Heart right ventricle (tissue), 16 donors: ENCODE data around the gene HOXA3. TPM values are rescaled to one million over a fixed set of nuclear protein-coding genes. Genes with fewer than 3 reads are reported as not detected.

Experiments
- ATAC-seq, 8 donors: fragments of 200-7000 bp; cut with Tn5 transposase; one replicate each; pipeline ENCODE4 v1.9.1; 2020; ENCODE audit warnings: mild to moderate bottlenecking in 8 of 8, moderate library complexity in 8 of 8, moderate number of reproducible peaks in 1 of 8
- DNase-seq, 2 donors: peaks; one replicate each; pipeline ENCODE4 v3.0.0-alpha.2; 2020
- H3K27ac ChIP-seq, 10 donors: fragments of 200-600 bp; sonication (generic) in 2 of 10; one replicate each; pipeline versions ENCODE4 v1.5.0 to v1.8.0; 2020 to 2022; ENCODE audit warnings: mild to moderate bottlenecking in 3 of 10
- H3K27me3 ChIP-seq, 7 donors: fragments of 200-600 bp; one replicate each; pipeline ENCODE4 v1.8.0; 2021 to 2022; ENCODE audit warnings: mild to moderate bottlenecking in 2 of 7
- H3K36me3 ChIP-seq, 9 donors: fragments of 200-600 bp; sonication (generic) in 1 of 9; one replicate each; pipeline versions ENCODE4 v1.5.0 to v1.8.0; 2020 to 2022; ENCODE audit warnings: mild to moderate bottlenecking in 2 of 9
- H3K4me1 ChIP-seq, 9 donors: fragments of 200-600 bp; sonication (generic) in 1 of 9; one replicate each; pipeline versions ENCODE4 v1.5.0 to v1.8.0; 2020 to 2022; ENCODE audit warnings: mild to moderate bottlenecking in 4 of 9
- H3K4me3 ChIP-seq, 10 donors: fragments of 200-600 bp; sonication (generic) in 2 of 10; one replicate each; pipeline versions ENCODE4 v1.5.0 to v1.8.0; 2020 to 2022; ENCODE audit warnings: mild to moderate bottlenecking in 7 of 10, moderate library complexity in 2 of 10
- H3K9me3 ChIP-seq, 11 donors: fragments of 200-600 bp in 10 of 11; sonication (generic) in 2 of 11; one replicate each; pipeline versions ENCODE4 v1.5.0 to v1.8.0; 2013 to 2022; ENCODE audit warnings: mild to moderate bottlenecking in 2 of 11, control low read depth in 1 of 11, moderate library complexity in 1 of 11
- CTCF ChIP-seq, 9 donors: fragments of 200-600 bp; sonication (generic) in 2 of 9; IDR thresholded peaks; one replicate each; pipeline versions ENCODE4 v1.5.0 to v1.8.0; 2021 to 2022; ENCODE audit warnings: antibody characterized with exemption in 9 of 9, mild to moderate bottlenecking in 5 of 9, moderate library complexity in 1 of 9
- WGBS, 2 donors: extraction: QIAGEN DNeasy Blood & Tissue Kit; methylation state at CpG; one replicate each; pipeline ENCODE4 v1.1.7; 2013; ENCODE audit warnings: inconsistent platforms in 1 of 2; 5-methylcytosine and 5-hydroxymethylcytosine counted together
- intact Hi-C, 10 donors: fragments of 100-400 bp; cut with DNase I; formaldehyde crosslinking; loops; one replicate each; pipeline versions ENCODE4 v1.11.1 to v1.14.2; 2022
- polyA plus RNA-seq, 2 donors: library from polyadenylated mRNA; stranded (reverse); fragments of 200-250 nt; gene quantifications; one replicate each; pipeline ENCODE4 v1.2.3, GENCODE V29; 2013
- total RNA-seq, 10 donors: library from RNA; stranded (reverse); fragmentation: NEBNext Ultra II Directional in 3 of 10; extraction: Animal tissue kit (Norgen Biotek cat#: 25700) in 3 of 10; gene quantifications; one replicate each; pipeline versions ENCODE4 v1.2.1 to v1.2.4, GENCODE V29; 2021 to 2023
- donor health status: Arrhythmogenic right ventricular cardiomyopathy.
- donor health status: ischemic (EF 13 %, LVEDD 7.1; RV severe dilation, severe dysfunction).
- donor health status: healthy with polysubstance abuse.
- donor health status: DM: no; HTN: yes; CAD: no.
- donor health status: DM: no; HTN: no; CAD: no.
- donor health status: ischemic (EF 25% LVEDD 6.9; RV normal size, moderate dysfunction).
- donor health status: ischemic (EF 25% LVEDD 5.7; RV mildly dilated, moderate dysfunction).
- donor health status: healthy.
- donor health status: DM: yes; HTN: yes; CAD: no.
- donor health status: Ischemic cardiomyopathy.
- donor health status: ischemic (EF 35%, LVEDD 5.7; RV mildly dilated, moderate dysfunction).
- donor health status: nonischemic (EF 11% LVEDD 7.7; RV severe dilation, severe dysfunction).
- donor health status: DM: yes; HTN: yes; CAD: no.
- donor health status: PGD.
- donor health status: ischemic (EF 29% LVEDD 5.4; RV normal size, mild dysfunction).
- donor health status: nonischemic (EF 23%, LVEDD 6.1; RV moderate dilation, normal function).

HOXA3 gene
- total and polyA plus RNA-seq, 12 donors, result 0.11 to 1.5 (median 0.24) TPM; not detected in 2

DNA sequence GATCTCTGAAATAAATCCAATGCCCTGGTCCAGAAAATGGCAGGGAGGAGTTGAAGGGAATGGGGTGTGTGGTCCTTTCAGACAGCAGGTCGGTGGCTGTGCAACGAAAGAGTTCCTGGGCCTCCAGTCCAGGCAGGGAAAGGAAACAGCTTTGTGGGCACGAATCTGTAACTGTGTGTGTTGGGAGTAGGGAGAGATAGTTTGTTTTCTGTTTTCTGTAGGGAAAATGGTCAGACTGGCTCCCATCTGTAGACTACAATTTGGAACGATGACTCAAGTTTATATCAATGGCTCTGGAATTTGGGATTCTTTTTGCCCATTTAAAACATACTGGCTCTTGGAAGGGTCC, 15.5 kb upstream of the HOXA3 start:
- Histone ChIP-seq H3K27ac (no peak overlapping the region), H3K27me3 (peaks cover 86 to 100% (median 100%) of the 10 kb centered on the region in 7 donors), H3K36me3 (peaks cover 0 to 15% (median 0%) of the 10 kb centered on the region in 9 donors), H3K4me3 (no peak overlapping the region), H3K4me1 (peaks cover 5 to 76% (median 34%) of the 10 kb centered on the region in 9 donors), H3K9me3 (no peaks in the 10 kb centered on the region)
- DNase-seq (no peak), ATAC-seq (no peak)
- intact Hi-C loops, result loop anchor here in 7 of 10 donors (10.0 kb wide), 6 partner anchors 313 to 1303 kb away; no protein-coding TSS in a partner anchor
- WGBS, 2 donors, result 27 to 28% methylated on average over 4 of the region's 4 CpGs
- no peak for TF ChIP-seq CTCF (IDR thresholded peaks at IDR 0.05)

DNA sequence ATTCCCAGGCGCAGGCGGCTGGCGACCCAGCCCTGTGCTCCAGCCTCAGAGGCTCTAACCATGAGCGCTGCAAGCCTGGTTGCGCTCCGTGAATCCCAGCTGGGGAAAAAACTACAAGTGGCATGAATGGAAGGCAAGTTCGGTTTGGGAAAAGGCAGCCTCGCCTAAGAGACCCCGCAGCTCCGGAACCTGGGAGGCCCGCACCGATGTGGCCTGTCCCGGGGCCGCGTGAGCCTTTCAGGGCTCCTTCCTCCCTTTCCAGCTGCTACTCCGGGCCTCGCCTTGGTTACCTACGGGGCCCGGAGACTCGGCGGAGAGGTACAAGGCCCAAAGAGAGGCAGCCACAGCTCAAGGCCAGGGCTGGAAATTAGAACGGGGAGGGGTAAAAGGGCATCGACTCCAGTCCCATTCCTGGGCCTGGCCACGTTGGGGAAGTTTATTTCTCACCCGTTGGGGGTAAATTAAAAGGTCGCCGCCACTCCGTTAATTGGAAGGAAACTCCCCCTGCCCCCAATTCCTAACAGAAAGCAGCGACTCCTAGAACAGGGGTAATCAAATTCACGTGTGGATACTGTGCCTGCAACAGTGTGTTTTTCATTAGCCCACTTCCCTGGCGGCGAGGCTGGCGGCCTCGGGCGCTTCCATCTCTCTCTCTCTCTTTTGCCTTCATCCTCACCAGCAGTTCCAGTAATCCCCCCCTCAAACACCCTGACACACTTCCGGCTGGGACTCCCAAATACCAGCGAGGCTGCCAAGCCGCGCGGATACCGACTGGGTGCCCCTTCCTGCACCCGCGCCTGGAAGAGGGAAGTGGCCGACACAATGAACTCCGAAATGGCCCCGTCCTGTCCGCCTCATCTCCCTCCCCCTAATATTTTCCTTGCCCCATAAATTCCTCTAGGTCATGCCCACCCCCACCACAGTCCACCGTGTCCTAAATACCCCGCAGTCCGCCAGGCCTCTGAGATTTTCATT, 14.4 kb upstream of the HOXA3 start:
- H3K9me3 ChIP-seq, result no peaks in the 10 kb centered on the region
- H3K4me3 ChIP-seq, result peak overlapping the region in 1 of 10 donors; percentile 49
- H3K4me1 ChIP-seq, result peaks cover 3 to 67% (median 27%) of the 10 kb centered on the region in 9 donors
- H3K36me3 ChIP-seq, result peaks cover 0 to 15% (median 0%) of the 10 kb centered on the region in 9 donors
- peaks cover 77 to 100% (median 100%) of the 10 kb centered on the region in 7 donors for H3K27me3 ChIP-seq
- H3K27ac ChIP-seq, result no peak overlapping the region
- DNase-seq, result no peak
- intact Hi-C loops, result loop anchor here in 7 of 10 donors (10.0 kb wide), 6 partner anchors 312 to 1302 kb away; no protein-coding TSS in a partner anchor
- ATAC-seq, result no peak
- no peak for TF ChIP-seq CTCF (IDR thresholded peaks at IDR 0.05)
- WGBS, 2 donors, result 4 to 6% methylated on average over 50 of the region's 50 CpGs

GRCh38 chr7:27165996-27166530, 13.7 kb upstream of the HOXA3 start:
- ATAC-seq (no peak), DNase-seq (no peak)
- Histone ChIP-seq H3K27ac (peak overlapping the region in 1 of 10 donors; percentile 53), H3K27me3 (peaks cover 73 to 100% (median 100%) of the 10 kb centered on the region in 7 donors), H3K4me1 (peaks cover 3 to 71% (median 34%) of the 10 kb centered on the region in 9 donors), H3K9me3 (no peaks in the 10 kb centered on the region), H3K36me3 (peaks cover 0 to 15% (median 0%) of the 10 kb centered on the region in 9 donors), H3K4me3 (peak overlapping the region in 2 of 10 donors; percentile 28 to 49)
- TF ChIP-seq CTCF (IDR thresholded peaks at IDR 0.05), result no peak
- 5 to 8% methylated on average over 46 of the region's 46 CpGs for WGBS, 2 donors
- intact Hi-C loops, result loop anchor here in 7 of 10 donors (10.0 kb wide), 6 partner anchors 311 to 1301 kb away; no protein-coding TSS in a partner anchor
